ENCODE measurements around the gene SIK2.

Gene SIK2

DNA sequence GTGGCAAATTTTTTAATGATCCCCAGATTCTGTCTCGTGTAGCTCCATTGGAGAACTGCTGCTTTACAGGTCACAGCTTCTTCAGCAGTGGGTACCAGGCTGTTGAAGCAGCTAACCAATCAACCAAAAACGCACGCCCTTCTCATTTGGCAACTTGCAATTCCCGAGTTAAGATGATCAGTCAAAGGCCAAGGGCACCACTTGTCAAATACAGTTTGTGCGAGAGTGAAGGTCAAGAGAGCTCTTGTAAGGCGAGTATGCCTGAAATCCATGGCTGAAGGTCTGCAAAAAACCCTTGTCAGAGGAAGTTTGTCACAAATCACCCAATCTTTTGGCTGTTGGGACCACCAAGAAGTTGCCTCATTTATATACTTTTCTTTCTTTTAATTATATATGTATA lies 176.9 kb downstream of the SIK2 start:
- Histone ChIP-seq H3K36me3 (ENCODE audit: low read depth) (no peaks in the 10 kb centered on the region; the same call in 1 of the 2 replicates), H3K4me3 (ENCODE audit: severe bottlenecking) (no peak overlapping the region), H3K27me3 (ENCODE audit: insufficient read depth, poor library complexity, severe bottlenecking) (no peaks in the 10 kb centered on the region), H3K9me3 (ENCODE audit: severe bottlenecking) (no peaks in the 10 kb centered on the region), H3K27ac (ENCODE audit: poor library complexity, severe bottlenecking) (no peak overlapping the region), H3K4me1 (ENCODE audit: insufficient read depth, poor library complexity, severe bottlenecking) (no peaks in the 10 kb centered on the region)
- ATAC-seq (ENCODE audit: low read depth) = no peak
- TF ChIP-seq CTCF (IDR thresholded peaks at IDR 0.05; ENCODE audit: poor library complexity, severe bottlenecking) = no peak
- no peak for DNase-seq (ENCODE audit: low spot score)
